ENCODE results near the gene PSAT1.

The PSAT1 gene

DNA sequence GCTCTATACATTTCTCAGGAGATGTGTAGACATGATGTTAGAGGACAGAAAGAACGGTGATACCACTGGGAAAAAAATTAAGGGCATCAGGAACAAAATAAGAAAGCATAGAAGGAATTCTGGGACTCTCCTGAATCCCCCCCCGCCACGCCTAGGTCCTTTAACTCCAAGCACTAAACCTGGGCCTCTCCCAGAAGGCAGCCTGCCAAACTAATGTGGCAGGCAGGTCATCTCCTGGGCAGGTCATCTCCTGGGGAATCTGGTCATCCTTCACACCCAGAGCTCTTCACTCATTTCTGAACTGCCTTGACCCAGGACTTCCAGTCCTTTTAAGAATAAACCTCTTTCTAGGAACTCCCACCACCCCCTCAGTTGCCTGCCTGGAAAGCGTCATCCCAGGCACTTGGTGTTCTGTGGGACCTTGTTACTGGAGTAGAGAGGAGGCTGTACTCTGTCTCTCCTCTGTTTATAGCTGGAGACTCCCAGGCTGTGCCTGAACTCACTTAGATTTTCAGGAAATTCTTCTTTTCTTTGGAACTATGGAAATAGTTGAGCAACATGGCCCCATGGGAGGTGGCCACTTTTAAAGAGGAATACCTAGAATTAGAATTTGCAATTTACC lies 24.1 kb downstream of the PSAT1 start:
- H3K27ac Mint-ChIP-seq, result no peak overlapping the region
- H3K36me3 Mint-ChIP-seq, result peaks cover 49% of the 10 kb centered on the region

DNA sequence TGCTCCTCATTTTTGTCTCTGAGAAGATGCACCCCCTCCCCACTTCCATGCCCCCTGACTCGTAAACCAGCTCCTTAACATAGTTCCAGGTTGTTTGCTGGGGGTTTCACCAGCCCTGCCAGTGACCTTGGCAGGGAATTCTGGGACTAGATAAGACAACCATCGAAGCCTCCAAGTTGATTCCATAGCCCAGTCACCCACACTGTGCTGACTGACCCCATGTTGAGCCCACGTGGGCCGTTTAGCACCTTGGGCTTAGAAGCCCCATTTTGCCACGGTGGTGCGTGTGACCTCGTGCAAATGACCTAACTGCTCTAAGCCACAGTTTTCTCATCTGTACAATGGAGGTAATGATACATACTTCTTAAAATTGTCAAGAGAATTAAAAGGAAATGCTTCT lies 24.6 kb downstream of the PSAT1 start:
- H3K9me3 Mint-ChIP-seq (ENCODE audit: low read depth), result no peaks in the 10 kb centered on the region
- no peak overlapping the region for H3K4me3 Mint-ChIP-seq
- peaks cover 51% of the 10 kb centered on the region for H3K36me3 Mint-ChIP-seq
- H3K27ac Mint-ChIP-seq, result no peak overlapping the region
- H3K27me3 Mint-ChIP-seq, result no peaks in the 10 kb centered on the region
- peaks cover 7% of the 10 kb centered on the region for H3K4me1 Mint-ChIP-seq (ENCODE audit: low read depth)

More for the DNA sequence above, 24.1 kb downstream of the PSAT1 start:
- H3K27me3 Mint-ChIP-seq, result no peaks in the 10 kb centered on the region
- no peak overlapping the region for H3K4me3 Mint-ChIP-seq
- no peaks in the 10 kb centered on the region for H3K9me3 Mint-ChIP-seq (ENCODE audit: low read depth)
- peaks cover 7% of the 10 kb centered on the region for H3K4me1 Mint-ChIP-seq (ENCODE audit: low read depth)

DNA sequence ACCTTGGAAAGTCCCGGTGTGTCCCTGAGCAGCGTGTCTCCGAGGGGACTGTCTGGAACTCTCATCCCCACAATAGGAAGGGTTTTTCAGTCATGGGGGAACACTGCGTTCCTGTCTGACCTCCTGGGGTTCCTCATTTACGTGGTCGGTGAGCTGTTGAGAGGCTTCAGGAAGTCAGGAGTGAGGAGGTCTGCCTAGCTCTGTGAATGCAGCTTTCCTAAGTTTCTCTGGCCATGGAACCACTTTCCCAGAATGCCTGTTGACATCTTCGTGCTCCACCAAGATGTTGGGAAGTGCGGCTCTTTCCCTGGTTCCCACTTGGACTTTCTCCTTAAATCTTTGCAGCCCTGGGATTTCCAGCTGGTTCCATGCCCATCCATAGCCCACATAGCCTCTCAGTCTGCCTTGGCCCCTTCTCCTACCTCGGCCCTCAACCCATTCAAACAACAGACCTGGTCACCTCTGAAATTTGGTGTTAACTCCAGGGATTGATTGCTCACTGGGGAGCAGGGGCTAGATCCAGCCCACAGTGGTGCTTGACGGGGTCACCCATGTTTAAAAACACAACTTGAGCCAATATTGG lies 27.2 kb downstream of the PSAT1 start:
- Mint-ChIP-seq H3K4me3 (no peak overlapping the region), H3K4me1 (ENCODE audit: low read depth) (peaks cover 7% of the 10 kb centered on the region), H3K27me3 (no peaks in the 10 kb centered on the region), H3K9me3 (ENCODE audit: low read depth) (no peaks in the 10 kb centered on the region), H3K27ac (no peak overlapping the region), H3K36me3 (peaks cover 39% of the 10 kb centered on the region)

DNA sequence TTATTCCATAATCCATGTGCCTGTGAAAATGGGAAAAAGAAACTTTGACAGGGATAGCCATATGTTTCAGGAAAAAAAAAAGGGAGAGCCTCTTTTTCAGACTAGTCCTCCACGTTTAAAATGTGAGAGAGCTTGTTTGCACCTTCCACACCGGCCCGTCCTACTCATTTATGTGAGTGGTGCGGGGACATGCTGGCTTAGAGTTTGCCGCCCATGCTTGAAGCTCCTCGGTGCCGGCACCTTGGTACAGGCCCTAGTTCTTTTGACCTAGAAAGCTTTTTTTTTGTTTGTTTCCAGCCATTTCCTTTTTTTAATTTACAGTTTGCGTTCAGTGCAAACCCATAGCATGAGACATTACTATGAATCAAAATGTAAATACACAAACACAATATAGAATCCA lies 27.8 kb downstream of the PSAT1 start:
- Mint-ChIP-seq H3K27me3 (no peaks in the 10 kb centered on the region), H3K36me3 (peaks cover 37% of the 10 kb centered on the region), H3K4me1 (ENCODE audit: low read depth) (peaks cover 7% of the 10 kb centered on the region), H3K9me3 (ENCODE audit: low read depth) (no peaks in the 10 kb centered on the region), H3K27ac (no peak overlapping the region), H3K4me3 (no peak overlapping the region)

DNA sequence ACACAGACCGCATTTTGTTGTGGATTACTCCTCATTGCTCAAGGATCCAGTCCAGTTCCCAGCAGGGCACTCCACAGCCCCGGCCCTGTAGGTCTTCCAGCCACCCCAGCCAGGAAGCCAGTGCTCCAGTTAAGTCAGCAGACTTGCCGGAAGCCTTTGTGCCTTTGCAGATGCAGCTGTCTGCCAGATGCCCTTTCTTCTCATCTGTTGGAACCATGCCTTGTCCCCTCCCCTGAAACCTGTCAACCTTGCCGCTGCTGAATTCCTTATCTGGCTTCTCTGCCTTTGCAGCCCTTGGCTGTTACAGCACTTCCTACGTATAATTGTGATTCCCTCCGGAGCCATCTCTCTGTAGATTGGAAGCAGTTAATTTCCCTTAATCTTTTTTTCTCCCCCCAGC lies 28.4 kb downstream of the PSAT1 start:
- Mint-ChIP-seq H3K9me3 (ENCODE audit: low read depth) (no peaks in the 10 kb centered on the region), H3K27ac (no peak overlapping the region), H3K36me3 (peaks cover 35% of the 10 kb centered on the region), H3K4me3 (no peak overlapping the region), H3K4me1 (ENCODE audit: low read depth) (peaks cover 7% of the 10 kb centered on the region), H3K27me3 (no peaks in the 10 kb centered on the region)

DNA sequence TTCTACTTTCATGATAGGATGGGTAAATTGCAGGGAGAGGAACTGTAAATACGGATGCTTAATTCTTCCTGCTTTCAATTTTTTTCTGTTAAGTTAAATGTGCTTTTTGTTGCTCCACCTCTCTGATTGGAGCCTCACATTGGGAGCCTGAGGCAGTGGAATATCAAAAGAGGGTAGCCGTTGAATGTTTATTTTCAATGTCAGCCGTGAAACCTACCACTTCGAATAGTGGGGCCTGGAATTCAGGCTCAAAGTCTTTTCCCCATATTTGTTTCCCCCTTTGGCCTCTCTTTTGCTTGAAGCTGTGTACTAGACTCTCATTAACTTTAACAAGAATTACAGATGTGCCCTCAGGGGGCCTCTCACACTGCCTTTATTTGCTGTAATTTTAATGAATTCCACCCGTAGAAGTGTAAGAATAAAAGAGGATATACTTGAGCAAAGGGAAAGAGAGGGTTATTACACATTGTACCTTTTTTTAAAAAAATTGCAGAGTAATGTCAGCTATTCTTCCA lies 29.0 kb downstream of the PSAT1 start:
- Mint-ChIP-seq H3K27ac (no peak overlapping the region), H3K36me3 (peaks cover 38% of the 10 kb centered on the region), H3K4me3 (no peak overlapping the region)

DNA sequence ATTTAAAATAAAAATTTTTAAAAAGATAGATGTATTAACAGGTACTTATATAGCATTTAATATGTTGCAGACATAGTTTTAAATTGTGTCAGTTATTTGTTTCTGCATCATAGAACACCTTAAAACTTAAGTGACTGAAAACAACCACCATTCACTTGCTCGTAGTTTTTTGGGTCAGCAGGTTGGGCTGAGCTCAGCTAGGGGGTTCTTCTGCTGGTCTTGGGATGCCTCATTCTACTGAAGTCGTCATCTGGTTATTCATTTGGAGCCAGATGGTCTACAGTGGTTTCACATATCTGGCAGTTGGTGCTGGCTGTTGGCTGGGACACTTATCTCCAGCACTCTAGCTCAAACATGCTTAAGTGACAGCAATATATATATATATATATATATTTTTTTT lies 29.6 kb downstream of the PSAT1 start:
- H3K27ac Mint-ChIP-seq, result no peak overlapping the region
- H3K4me1 Mint-ChIP-seq (ENCODE audit: low read depth), result peaks cover 7% of the 10 kb centered on the region
- H3K36me3 Mint-ChIP-seq, result peaks cover 42% of the 10 kb centered on the region
- H3K27me3 Mint-ChIP-seq, result no peaks in the 10 kb centered on the region
- H3K9me3 Mint-ChIP-seq (ENCODE audit: low read depth), result no peaks in the 10 kb centered on the region
- H3K4me3 Mint-ChIP-seq, result no peak overlapping the region

More for the DNA sequence above, 29.0 kb downstream of the PSAT1 start:
- H3K4me1 Mint-ChIP-seq (ENCODE audit: low read depth), result peaks cover 7% of the 10 kb centered on the region
- no peaks in the 10 kb centered on the region for H3K27me3 Mint-ChIP-seq
- no peaks in the 10 kb centered on the region for H3K9me3 Mint-ChIP-seq (ENCODE audit: low read depth)

DNA sequence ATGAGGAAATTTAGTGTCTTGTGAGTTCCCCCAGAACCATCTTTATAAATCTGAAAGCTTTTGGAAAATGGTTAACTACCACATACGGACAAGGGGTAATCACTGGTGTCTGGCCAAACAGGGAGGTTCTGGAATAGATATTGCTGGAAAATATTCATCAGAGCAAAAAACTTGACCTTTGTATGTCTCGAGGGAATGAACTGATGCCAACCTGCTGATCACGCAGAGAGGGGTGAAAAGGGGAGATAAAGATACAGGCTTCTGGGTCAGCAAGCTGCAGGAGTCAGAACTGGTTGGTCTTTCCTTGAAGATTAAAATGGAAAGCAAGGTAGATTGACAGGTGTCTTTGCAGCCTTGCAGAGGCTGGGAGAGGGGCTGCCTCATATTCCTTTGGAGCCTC lies 35.5 kb downstream of the PSAT1 start:
- H3K4me1 Mint-ChIP-seq (ENCODE audit: low read depth), result no peaks in the 10 kb centered on the region

DNA sequence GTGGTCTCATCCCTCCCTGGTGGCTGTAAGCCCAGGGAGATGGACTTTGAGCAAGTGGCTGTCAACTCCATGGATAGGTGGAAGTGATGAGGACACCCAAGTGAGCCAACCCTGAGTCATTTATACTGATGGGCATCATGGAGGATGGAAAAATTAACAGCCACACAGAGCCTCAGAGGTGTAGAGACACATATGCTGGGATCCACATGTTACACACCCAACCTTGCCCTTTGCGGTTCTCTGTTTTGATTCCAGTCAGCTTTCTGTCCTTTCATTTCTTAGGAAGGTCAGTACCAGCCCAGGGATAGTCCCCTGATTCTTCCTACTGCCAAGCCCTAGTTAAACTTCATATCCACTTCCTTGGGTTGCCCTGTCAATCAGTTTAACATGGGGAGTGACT lies 51.9 kb downstream of the PSAT1 start:
- H3K36me3 Mint-ChIP-seq, result peaks cover 3% of the 10 kb centered on the region
- H3K4me3 Mint-ChIP-seq, result no peak overlapping the region
- H3K27ac Mint-ChIP-seq, result no peak overlapping the region
- peaks cover 15% of the 10 kb centered on the region for H3K4me1 Mint-ChIP-seq (ENCODE audit: low read depth)
- H3K9me3 Mint-ChIP-seq (ENCODE audit: low read depth), result no peaks in the 10 kb centered on the region
- H3K27me3 Mint-ChIP-seq, result no peaks in the 10 kb centered on the region

More for the DNA sequence above, 35.5 kb downstream of the PSAT1 start:
- peaks cover 44% of the 10 kb centered on the region for H3K36me3 Mint-ChIP-seq
- peaks cover 13% of the 10 kb centered on the region for H3K9me3 Mint-ChIP-seq (ENCODE audit: low read depth)
- H3K4me3 Mint-ChIP-seq, result no peak overlapping the region
- H3K27ac Mint-ChIP-seq, result no peak overlapping the region
- peaks cover 1% of the 10 kb centered on the region for H3K27me3 Mint-ChIP-seq

DNA sequence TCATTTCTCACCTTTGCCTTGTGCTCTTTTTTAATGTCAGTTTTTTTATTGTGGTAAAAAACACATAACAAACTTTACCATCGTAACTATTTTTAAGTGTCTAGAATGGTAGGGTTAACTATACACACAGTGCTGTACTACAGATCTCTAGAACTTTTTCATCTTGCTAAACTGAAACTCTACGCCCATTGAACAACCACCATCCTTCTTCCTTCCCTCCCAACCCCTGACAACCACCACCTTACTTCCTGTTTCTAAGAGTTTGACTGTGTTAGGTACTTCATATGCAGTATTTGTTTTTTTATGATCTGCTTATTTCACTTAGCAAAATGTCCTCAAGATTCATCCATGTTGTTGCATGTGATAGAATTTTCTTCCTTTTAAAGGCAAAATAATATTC lies 54.9 kb downstream of the PSAT1 start:
- H3K4me1 Mint-ChIP-seq (ENCODE audit: low read depth), result peaks cover 15% of the 10 kb centered on the region
- H3K27me3 Mint-ChIP-seq, result no peaks in the 10 kb centered on the region
- peak overlapping the region; percentile 30 for H3K27ac Mint-ChIP-seq
- H3K36me3 Mint-ChIP-seq, result no peaks in the 10 kb centered on the region
- H3K9me3 Mint-ChIP-seq (ENCODE audit: low read depth), result no peaks in the 10 kb centered on the region
- no peak overlapping the region for H3K4me3 Mint-ChIP-seq

DNA sequence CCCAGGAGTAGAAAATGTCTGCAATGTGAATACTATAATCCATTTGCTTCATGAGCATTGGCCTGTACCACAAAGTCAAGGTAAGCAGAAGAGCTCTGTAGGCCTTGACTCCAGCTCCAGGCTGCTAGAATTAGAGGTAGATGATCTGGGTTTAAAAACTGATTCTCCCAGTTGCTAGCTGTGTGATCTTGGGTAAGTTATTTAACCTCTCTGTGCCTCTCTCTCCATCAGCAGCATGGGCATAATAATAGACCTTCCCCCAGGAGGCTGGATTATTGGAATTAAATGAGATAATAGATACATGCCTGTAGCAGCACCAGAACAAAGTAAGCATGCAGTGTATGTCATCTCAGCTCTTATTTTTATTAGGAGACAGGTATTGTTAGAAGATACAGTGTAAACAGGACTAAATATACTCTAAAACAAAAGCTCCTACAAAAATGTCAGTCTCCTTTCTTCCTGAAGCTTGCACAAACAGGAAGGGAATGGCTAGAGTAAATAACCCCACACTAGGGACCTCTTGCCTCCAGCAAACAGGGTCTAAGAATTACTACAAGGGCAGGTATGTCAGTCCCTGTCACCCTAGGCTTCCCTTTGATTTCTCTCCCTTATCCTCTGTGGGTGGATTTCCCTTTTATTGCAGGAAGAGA lies 57.5 kb downstream of the PSAT1 start:
- Mint-ChIP-seq H3K27ac (no peak overlapping the region), H3K4me1 (ENCODE audit: low read depth) (peaks cover 15% of the 10 kb centered on the region), H3K27me3 (no peaks in the 10 kb centered on the region), H3K4me3 (no peak overlapping the region), H3K36me3 (peaks cover 6% of the 10 kb centered on the region), H3K9me3 (ENCODE audit: low read depth) (no peaks in the 10 kb centered on the region)

DNA sequence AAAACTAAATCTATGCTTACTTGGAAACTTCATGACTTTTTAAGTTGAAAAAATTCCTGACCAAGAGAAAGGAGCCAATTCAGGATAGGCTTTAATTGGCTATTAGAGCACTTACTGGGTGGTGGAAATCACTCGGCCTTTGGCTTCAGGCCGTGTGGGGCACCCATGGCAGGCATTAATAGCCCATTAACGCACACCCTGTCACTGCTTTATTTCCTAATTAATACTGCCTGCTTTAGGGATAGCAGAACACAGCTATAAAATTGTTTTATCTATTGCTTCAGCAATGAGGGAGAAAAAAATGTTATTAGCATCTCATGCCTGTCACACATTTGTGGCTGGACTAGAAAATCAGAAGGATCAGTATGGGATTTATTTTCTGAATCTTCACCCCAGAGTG lies 58.1 kb downstream of the PSAT1 start:
- H3K27me3 Mint-ChIP-seq, result no peaks in the 10 kb centered on the region
- H3K36me3 Mint-ChIP-seq, result peaks cover 6% of the 10 kb centered on the region
- no peaks in the 10 kb centered on the region for H3K9me3 Mint-ChIP-seq (ENCODE audit: low read depth)
- no peak overlapping the region for H3K27ac Mint-ChIP-seq
- H3K4me1 Mint-ChIP-seq (ENCODE audit: low read depth), result peaks cover 15% of the 10 kb centered on the region
- H3K4me3 Mint-ChIP-seq, result no peak overlapping the region

DNA sequence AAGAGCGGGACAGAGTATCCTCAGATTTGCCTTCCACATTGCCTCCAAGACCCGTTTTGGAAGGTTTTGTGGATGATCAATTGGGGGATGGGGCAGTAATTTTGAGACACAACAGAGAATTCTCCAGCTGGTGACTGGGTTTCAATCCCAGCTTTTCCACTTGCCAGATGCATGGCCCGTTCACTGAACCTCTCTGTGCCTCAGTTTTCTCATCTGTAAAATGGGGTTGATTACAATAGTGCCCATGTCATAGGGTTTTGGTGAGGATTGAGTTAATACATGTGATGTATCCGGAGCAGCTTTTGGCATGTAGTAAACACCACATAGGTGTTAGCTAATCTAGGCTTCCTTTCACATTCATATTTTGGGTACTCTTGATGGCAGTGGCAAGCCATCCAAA lies 59.7 kb downstream of the PSAT1 start:
- peaks cover 6% of the 10 kb centered on the region for H3K36me3 Mint-ChIP-seq
- no peaks in the 10 kb centered on the region for H3K9me3 Mint-ChIP-seq (ENCODE audit: low read depth)
- no peaks in the 10 kb centered on the region for H3K27me3 Mint-ChIP-seq
- no peak overlapping the region for H3K4me3 Mint-ChIP-seq
- H3K4me1 Mint-ChIP-seq (ENCODE audit: low read depth), result peaks cover 8% of the 10 kb centered on the region
- no peak overlapping the region for H3K27ac Mint-ChIP-seq

DNA sequence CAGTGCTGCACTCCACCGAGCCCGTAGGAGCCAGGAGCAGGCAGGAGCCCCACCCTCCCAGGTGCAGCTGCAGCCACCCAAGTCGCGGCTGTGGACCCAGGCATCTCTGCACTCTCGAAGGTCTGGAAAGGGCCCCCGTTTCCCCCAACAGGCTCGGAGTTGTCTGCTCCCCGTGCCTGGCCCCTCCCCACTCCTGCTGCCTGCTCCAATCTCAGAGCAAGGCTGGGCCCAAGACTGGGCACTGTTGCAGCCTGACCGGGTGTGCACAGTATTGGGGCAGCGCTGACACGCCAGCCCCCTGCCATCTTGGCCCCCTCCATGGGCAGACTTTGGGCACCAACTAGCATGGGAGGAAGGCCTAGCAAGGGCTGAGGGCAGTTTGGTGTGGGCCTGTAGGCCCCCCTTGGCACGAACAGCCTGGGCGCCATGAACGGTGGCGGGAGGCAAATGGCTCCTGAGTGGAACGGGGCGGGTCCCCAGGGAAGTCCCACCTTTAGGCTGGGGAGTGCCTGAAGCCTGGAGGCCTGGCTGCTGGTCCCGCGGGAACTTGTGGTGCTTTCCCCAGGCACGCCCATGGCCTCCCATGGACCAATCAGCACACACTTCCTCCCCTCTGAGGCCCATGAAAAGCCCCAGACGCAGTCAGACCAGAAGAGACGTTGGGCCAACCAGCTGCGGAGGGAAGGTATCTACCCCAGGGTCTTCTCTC lies 60.4 kb downstream of the PSAT1 start:
- Mint-ChIP-seq H3K4me1 (ENCODE audit: low read depth) (peaks cover 1% of the 10 kb centered on the region), H3K9me3 (ENCODE audit: low read depth) (no peaks in the 10 kb centered on the region), H3K27me3 (no peaks in the 10 kb centered on the region), H3K4me3 (no peak overlapping the region), H3K27ac (no peak overlapping the region), H3K36me3 (peaks cover 6% of the 10 kb centered on the region)

Measured in activated naive CD8-positive, alpha-beta T cell (primary cell).